ENCODE data around the gene IRX6.

IRX6 gene

DNA sequence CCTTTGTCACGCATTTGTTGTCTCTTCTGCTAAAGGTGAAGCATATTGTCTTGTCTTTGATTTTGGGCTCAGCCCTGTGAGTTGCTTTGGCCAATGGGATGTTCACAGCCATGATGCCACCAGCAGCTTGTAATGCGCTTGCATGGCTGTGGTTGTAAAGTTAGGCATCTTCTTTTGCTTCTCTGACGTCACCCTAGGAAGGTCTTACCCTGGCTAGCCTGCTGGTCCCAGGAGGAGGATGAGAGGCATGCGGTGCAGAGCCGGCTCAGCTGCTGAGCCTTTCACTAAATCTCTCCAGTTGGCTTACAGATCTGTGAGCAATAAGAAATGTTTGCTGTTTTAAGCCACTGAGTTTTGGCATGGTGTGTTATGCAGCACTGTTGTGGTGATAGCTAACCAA, 40.8 kb downstream of the IRX6 start:
- no peak for DNase-seq (ENCODE audit: low read depth in 2 of 2, low spot score in 1 of 2)

DNA sequence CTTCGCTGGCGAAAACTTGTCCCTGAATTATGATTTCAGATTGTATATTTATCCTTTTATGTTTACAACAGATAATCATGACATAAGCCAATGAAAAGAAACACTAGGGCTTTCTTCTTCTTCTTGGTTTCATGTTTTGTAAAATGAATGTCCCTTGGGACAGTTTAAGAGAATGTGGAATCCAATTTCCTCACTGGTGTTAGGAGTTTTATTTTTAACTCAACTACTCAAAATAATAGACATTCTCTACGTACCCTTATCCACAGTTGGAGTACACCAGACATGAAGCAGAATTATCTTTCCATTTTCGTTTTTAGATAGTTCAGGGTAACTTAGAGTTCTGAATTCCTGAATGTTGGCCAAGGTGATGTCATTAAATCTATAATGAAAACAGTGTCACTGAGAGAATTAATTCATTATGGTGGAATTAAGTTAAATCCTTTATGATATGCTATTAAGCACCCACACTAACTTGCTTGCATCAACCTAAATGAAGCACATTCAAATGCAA, 43.4 kb downstream of the IRX6 start:
- DNase-seq (ENCODE audit: low read depth in 2 of 2, low spot score in 1 of 2) = no peak

DNA sequence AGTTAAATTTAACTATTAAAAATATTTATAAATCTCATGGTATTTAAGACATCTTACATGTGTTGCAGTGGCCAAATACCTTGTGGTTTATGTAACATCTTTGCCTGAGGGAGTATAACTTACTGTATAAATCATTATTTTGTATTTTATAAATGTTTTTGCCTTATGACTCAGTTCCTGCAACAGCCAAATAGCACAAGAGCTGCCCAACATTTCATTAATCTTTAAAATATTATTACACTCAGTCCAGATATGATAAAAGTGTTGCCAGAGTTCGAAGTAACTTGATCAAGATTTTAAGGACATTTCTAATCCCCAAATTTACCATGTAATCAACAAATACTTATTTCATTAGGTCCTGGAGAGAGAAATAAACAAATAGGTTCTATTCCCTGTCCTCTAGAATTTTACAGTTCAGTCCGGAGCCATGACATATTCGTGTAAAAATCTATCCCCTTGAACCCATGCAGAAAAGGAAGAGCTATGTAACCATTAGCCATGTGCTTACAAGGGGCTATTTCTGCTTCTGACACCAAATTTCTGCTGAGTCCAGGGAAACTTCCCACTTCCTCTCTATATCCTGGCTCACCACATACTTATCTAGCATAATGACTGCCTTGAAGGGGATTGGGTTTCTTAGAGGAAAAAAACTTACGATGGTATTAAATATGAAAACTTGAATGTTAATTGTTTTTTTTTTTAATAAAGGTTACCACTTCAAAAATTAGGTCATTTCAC, 44.0 kb downstream of the IRX6 start:
- no peak for DNase-seq (ENCODE audit: low read depth in 2 of 2, low spot score in 1 of 2)

- DNase-seq (ENCODE audit: low read depth in 2 of 2, low spot score in 1 of 2) = no peak
These were observed 45.1 kb downstream of the IRX6 start for GRCh38 chr16:55369151-55369550.

- DNase-seq (ENCODE audit: low read depth in 2 of 2, low spot score in 1 of 2) = no peak
These were observed 46.9 kb downstream of the IRX6 start for GRCh38 chr16:55370762-55371482.

DNA sequence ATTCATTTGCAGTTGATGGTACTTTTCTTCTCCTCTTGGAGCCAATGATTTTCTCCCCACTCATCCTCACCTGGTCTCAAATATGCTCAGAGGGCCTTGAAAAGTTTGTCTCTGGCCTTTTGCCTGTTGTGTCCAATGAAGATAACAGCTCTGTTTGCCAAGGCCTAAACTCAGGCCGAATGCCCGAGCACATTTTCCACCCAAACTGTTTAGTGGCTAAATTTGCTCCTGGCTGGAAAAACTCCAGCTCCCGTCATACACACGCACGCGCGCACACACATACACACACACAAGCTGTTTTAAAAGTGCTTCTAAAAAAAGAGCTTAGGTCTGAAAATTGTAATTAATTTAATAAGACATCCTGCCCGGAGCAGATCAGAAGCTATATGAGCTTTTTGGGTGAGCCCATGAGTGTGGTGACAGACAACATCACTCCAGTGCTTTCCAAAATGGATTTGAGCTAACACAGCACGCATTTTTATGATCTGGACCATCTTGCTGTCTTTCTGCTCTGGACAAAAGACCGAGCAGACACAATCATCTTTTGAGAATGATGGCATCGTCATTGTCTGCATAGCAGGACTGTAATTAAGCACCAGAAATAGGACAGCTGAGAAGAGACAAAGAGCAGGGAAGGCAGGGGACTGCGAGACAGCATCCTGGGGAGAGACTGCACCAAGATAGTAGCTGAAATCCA, 48.9 kb downstream of the IRX6 start:
- DNase-seq (ENCODE audit: low read depth in 2 of 2, low spot score in 1 of 2) = no peak

- no peak for DNase-seq (ENCODE audit: low read depth in 2 of 2, low spot score in 1 of 2)
These were observed 49.5 kb downstream of the IRX6 start for GRCh38 chr16:55373489-55373832.

DNA sequence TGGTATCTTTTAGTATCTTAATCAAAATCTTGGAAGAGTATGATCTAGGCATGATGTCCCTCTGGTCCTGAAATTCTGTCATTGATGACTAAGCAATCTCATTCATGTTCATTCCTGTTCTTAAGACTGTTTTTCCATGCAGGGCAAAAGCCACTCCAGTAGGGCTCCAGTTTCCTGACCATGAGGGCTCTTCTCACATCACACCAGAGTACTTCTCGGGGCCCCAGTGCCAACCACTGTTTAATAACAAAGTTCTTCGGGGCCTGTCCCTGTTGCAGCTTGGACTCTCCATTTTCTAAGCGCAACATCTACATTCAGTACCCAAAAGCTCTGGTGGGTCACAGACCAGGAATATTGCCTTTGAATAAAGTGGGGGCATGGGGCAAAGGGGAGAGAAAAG, 52.0 kb downstream of the IRX6 start:
- DNase-seq (ENCODE audit: low read depth in 2 of 2, low spot score in 1 of 2) = no peak

- DNase-seq (ENCODE audit: low read depth in 2 of 2, low spot score in 1 of 2) = no peak
These were observed 52.7 kb downstream of the IRX6 start for GRCh38 chr16:55376567-55377167.

DNA sequence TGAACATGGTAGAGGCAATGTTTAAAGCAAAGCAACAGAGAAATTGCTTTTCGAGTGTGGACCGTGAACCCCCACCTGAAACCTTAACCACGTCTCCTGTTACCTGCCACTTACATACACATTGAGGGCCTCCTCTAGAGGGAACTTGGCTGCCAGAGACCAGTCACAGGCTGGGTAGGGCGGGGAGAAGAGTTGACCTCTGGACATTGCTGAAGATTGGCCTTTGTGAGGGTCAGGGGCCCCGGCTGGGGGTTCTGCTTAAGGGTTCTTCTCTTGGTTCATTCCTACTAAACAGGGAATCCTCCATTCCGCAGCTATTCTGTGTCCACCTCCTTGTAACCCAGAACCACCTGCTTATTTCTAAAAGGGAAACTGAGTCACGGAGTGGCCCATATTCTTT, 53.8 kb downstream of the IRX6 start:
- DNase-seq (ENCODE audit: low read depth in 2 of 2, low spot score in 1 of 2) = no peak

DNA sequence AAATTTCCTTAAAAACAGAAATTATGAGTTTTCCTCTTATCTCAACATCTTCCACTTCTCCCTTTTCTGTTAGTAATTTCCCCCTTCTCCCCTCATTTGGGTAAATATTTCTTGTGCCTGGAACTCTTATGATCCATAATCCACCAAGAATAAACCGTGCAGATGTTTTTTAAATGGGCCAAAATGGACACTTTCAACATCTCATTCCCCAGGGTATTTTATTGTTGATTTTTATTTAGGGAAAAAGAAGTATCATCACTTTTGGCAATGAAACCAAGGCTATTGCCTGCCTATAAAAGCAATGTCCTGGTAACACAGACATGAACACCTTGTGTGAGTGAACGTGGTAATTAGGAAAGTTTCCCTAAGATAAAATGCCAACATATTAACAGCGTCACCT, 54.6 kb downstream of the IRX6 start:
- no peak for DNase-seq (ENCODE audit: low read depth in 2 of 2, low spot score in 1 of 2)

- DNase-seq (ENCODE audit: low read depth in 2 of 2, low spot score in 1 of 2) = no peak
These were observed 55.4 kb downstream of the IRX6 start for GRCh38 chr16:55379371-55379770.

GRCh38 chr16:55379876-55380390, 55.9 kb downstream of the IRX6 start:
- no peak for DNase-seq (ENCODE audit: low read depth in 2 of 2, low spot score in 1 of 2)
